Uterus (tissue), 2 donors: ENCODE results near the gene ACBD6.

ENCODE experiments used
- POLR2A ChIP-seq, 2 donors: fragments of 450-650 bp; IDR thresholded peaks; one replicate each; pipeline ENCODE4 v1.6.1; 2016; ENCODE audit warnings: antibody characterized with exemption in 2 of 2, mild to moderate bottlenecking in 1 of 2, moderate library complexity in 1 of 2
- TF ChIP-seq, protein P1 (sequence below), 4 experiments: fragments of 200-600 bp in 2 of 4; fragments of 450-650 bp in 2 of 4; sonication (generic) in 2 of 4; IDR thresholded peaks; one replicate each; pipeline ENCODE4 v1.5.1; 2016 to 2019; ENCODE audit warnings: antibody characterized with exemption in 4 of 4, mild to moderate bottlenecking in 2 of 4, moderate library complexity in 1 of 4

DNA sequence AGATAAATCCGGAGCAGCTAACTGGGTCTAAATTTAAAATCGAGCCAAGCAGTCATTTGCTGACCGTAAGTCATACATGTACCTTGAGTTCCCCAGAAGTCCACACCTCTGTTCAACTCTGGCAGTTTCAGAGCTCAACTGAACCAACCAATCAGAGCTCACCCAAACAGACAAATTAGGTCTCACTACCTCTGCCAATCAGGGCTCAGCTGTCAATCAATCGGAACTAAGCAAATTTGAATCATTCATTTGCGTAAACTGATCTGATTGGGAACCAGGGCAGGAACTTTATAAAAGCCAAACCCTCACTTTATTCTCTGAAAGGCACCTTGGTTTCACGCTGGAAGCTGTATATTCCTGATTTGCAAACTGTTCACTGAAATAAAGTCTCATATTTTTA is 11.2 kb upstream of the ACBD6 start:
- TF ChIP-seq, protein P1, sequence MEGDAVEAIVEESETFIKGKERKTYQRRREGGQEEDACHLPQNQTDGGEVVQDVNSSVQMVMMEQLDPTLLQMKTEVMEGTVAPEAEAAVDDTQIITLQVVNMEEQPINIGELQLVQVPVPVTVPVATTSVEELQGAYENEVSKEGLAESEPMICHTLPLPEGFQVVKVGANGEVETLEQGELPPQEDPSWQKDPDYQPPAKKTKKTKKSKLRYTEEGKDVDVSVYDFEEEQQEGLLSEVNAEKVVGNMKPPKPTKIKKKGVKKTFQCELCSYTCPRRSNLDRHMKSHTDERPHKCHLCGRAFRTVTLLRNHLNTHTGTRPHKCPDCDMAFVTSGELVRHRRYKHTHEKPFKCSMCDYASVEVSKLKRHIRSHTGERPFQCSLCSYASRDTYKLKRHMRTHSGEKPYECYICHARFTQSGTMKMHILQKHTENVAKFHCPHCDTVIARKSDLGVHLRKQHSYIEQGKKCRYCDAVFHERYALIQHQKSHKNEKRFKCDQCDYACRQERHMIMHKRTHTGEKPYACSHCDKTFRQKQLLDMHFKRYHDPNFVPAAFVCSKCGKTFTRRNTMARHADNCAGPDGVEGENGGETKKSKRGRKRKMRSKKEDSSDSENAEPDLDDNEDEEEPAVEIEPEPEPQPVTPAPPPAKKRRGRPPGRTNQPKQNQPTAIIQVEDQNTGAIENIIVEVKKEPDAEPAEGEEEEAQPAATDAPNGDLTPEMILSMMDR (IDR thresholded peaks at IDR 0.05) = no peak
- TF ChIP-seq POLR2A (IDR thresholded peaks at IDR 0.05) = no peak
